Osteocyte (in vitro differentiated cells): ENCODE data around the gene FBXL16. TPM values are rescaled to one million over a fixed set of nuclear protein-coding genes. Genes with fewer than 3 reads are reported as not detected.
A peak's percentile ranks its signal among the peaks of the same experiment; 100 is the strongest.

Experiments
- DNase-seq: peaks from one replicate; pipeline ENCODE4 v3.0.0; 2021; ENCODE audit warnings: mixed read lengths; ENCODE audit not compliant: unreplicated experiment; ENCODE audit errors: extremely low spot score
- H3K27ac Mint-ChIP-seq: one replicate; pipeline ENCODE4 v1.8.0; 2021; ENCODE audit warnings: mild to moderate bottlenecking, mixed read lengths; ENCODE audit not compliant: unreplicated experiment
- H3K27me3 Mint-ChIP-seq: one replicate; pipeline ENCODE4 v1.8.0; 2021; ENCODE audit warnings: mixed read lengths; ENCODE audit not compliant: unreplicated experiment
- H3K36me3 Mint-ChIP-seq: one replicate; pipeline ENCODE4 v1.8.0; 2021; ENCODE audit warnings: mixed read lengths; ENCODE audit not compliant: unreplicated experiment
- H3K4me1 Mint-ChIP-seq: one replicate; pipeline ENCODE4 v1.8.0; 2021; ENCODE audit warnings: mixed read lengths; ENCODE audit not compliant: unreplicated experiment
- H3K4me3 Mint-ChIP-seq: one replicate; pipeline ENCODE4 v1.8.0; 2021; ENCODE audit warnings: mild to moderate bottlenecking, moderate library complexity, mixed read lengths; ENCODE audit not compliant: unreplicated experiment
- H3K9me3 Mint-ChIP-seq: one replicate; pipeline ENCODE4 v1.8.0; 2021; ENCODE audit warnings: mixed read lengths; ENCODE audit not compliant: unreplicated experiment
- CTCF ChIP-seq: fragments of 200-600 bp; sonication (generic); IDR thresholded peaks from 2 replicates; pipeline ENCODE4 v1.5.0; 2021; ENCODE audit warnings: antibody characterized with exemption, mild to moderate bottlenecking, moderate library complexity
- total RNA-seq: library from RNA; stranded (reverse); gene quantifications from 2 replicates; pipeline ENCODE4 v1.2.1, GENCODE V29; 2021

The FBXL16 gene
- total RNA-seq, 1 donor from 2014 or later, result 0.32 TPM

- Mint-ChIP-seq H3K36me3 (no peaks in the 10 kb centered on the region), H3K4me3 (peak overlapping the region; percentile 54), H3K9me3 (no peaks in the 10 kb centered on the region)
Observed at GRCh38 chr16:644556-644955, 61.0 kb downstream of the FBXL16 start.

GRCh38 chr16:643050-643368 is 62.6 kb downstream of the FBXL16 start:
- Mint-ChIP-seq H3K4me3 (peak overlapping the region; percentile 61), H3K36me3 (no peaks in the 10 kb centered on the region), H3K27me3 (no peaks in the 10 kb centered on the region), H3K4me1 (peaks cover 16% of the 10 kb centered on the region), H3K27ac (no peak overlapping the region), H3K9me3 (no peaks in the 10 kb centered on the region)
- TF ChIP-seq CTCF, result no peak
- no peak for DNase-seq

More at GRCh38 chr16:644556-644955, 61.0 kb downstream of the FBXL16 start:
- Mint-ChIP-seq H3K4me1 (peaks cover 23% of the 10 kb centered on the region), H3K27ac (no peak overlapping the region), H3K27me3 (no peaks in the 10 kb centered on the region)
- TF ChIP-seq CTCF, result no peak
- no peak for DNase-seq

Other genes starting within 250 kb of the FBXL16 start
- 38.3 and 39.9 TPM in 2 replicates for gene CAPN15, start 178.1 kb downstream of the FBXL16 start, total RNA-seq
- gene PRR35, start 145.4 kb downstream of the FBXL16 start, total RNA-seq, result not detected in 2 replicates
- gene NHLRC4, start 138.8 kb downstream of the FBXL16 start, total RNA-seq, result 0.57 and 1.7 TPM in 2 replicates
- 62.0 and 63.6 TPM in 2 replicates for gene PIGQ, start 135.8 kb downstream of the FBXL16 start, total RNA-seq
- 17.1 and 20.0 TPM in 2 replicates for gene RAB40C, start 115.7 kb downstream of the FBXL16 start, total RNA-seq
- gene WFIKKN1, start 74.8 kb downstream of the FBXL16 start, total RNA-seq, result 0.47 and 0.56 TPM in 2 replicates
- 58.2 and 69.8 TPM in 2 replicates for gene METTL26, start 69.5 kb downstream of the FBXL16 start, total RNA-seq
- gene MCRIP2, start 64.0 kb downstream of the FBXL16 start, total RNA-seq, result 11.3 and 14.8 TPM in 2 replicates
- 28.2 and 38.9 TPM in 2 replicates for gene WDR90, start 56.4 kb downstream of the FBXL16 start, total RNA-seq
- 125 and 126 TPM in 2 replicates for gene RHOT2, start 37.7 kb downstream of the FBXL16 start, total RNA-seq
- 3.6 and 5.4 TPM in 2 replicates for gene RHBDL1, start 30.1 kb downstream of the FBXL16 start, total RNA-seq
- gene STUB1, start 25.4 kb downstream of the FBXL16 start, total RNA-seq, result 109 and 116 TPM in 2 replicates
- gene JMJD8, start 21.5 kb downstream of the FBXL16 start, total RNA-seq, result 57.6 and 62.1 TPM in 2 replicates
- 19.4 and 19.9 TPM in 2 replicates for gene WDR24, start 15.4 kb downstream of the FBXL16 start, total RNA-seq
- 48.2 and 49.7 TPM in 2 replicates for gene METRN, start 9.3 kb upstream of the FBXL16 start, total RNA-seq
- gene ANTKMT, start 15.3 kb upstream of the FBXL16 start, total RNA-seq, result 41.5 and 41.7 TPM in 2 replicates
- 2.6 and 3.1 TPM in 2 replicates for gene CCDC78, start 20.6 kb upstream of the FBXL16 start, total RNA-seq
- 11.3 and 17.3 TPM in 2 replicates for gene HAGHL, start 21.3 kb upstream of the FBXL16 start, total RNA-seq
- gene CIAO3, start 35.2 kb upstream of the FBXL16 start, total RNA-seq, result 31.4 and 31.5 TPM in 2 replicates
- gene MSLN, start 54.9 kb upstream of the FBXL16 start, total RNA-seq, result 0.19 and 0.21 TPM in 2 replicates
- 20.8 and 24.3 TPM in 2 replicates for gene RPUSD1, start 82.6 kb upstream of the FBXL16 start, total RNA-seq
- 19.3 and 25.4 TPM in 2 replicates for gene CHTF18, start 82.8 kb upstream of the FBXL16 start, total RNA-seq
- gene GNG13, start 94.9 kb upstream of the FBXL16 start, total RNA-seq, result not detected in 2 replicates